Measurements from ENCODE around the gene LENG1.

- TF ChIP-seq CTCF (IDR thresholded peaks at IDR 0.05) = peak; percentile 73
- no peak for TF ChIP-seq EZH2 (IDR thresholded peaks at IDR 0.05)
Measured at GRCh38 chr19:54168174-54168917, 8.8 kb upstream of the LENG1 start.
